ENCODE results near the gene ZNF627. TPM values are rescaled to one million over a fixed set of nuclear protein-coding genes. Genes with fewer than 3 reads are reported as not detected.

Gene ZNF627
- 18.4 TPM for total RNA-seq
- 13.7 TPM for polyA plus RNA-seq
- long read RNA-seq, donor 1, result 0 reads
- long read RNA-seq, donor 2, transcript ZNF627-201 (4 exons, 2,840 nt), result major isoform, 5 of 6 reads
- long read RNA-seq, donor 2, partial matches to known transcripts, result 0 of 6 reads
- long read RNA-seq, donor 2, other reads (novel, unspliced or antisense), result 0 of 6 reads
- long read RNA-seq, donor 3, transcript ZNF627-201 (4 exons, 2,840 nt), result major isoform, 6 of 6 reads
- long read RNA-seq, donor 3, partial matches to known transcripts, result 0 of 6 reads
- long read RNA-seq, donor 3, other reads (novel, unspliced or antisense), result 0 of 6 reads
- long read RNA-seq, donor 4, partial matches to known transcripts, result 0 of 2 reads
- long read RNA-seq, donor 4, other reads (novel, unspliced or antisense), result 0 of 2 reads
- long read RNA-seq, donor 5, transcript ZNF627-201 (4 exons, 2,840 nt), result major isoform, 6 of 6 reads
- long read RNA-seq, donor 5, partial matches to known transcripts, result 0 of 6 reads
- long read RNA-seq, donor 5, other reads (novel, unspliced or antisense), result 0 of 6 reads
- long read RNA-seq, donor 6, transcript ZNF627-201 (4 exons, 2,840 nt), result major isoform, 5 of 5 reads
- long read RNA-seq, donor 6, partial matches to known transcripts, result 0 of 5 reads
- long read RNA-seq, donor 6, other reads (novel, unspliced or antisense), result 0 of 5 reads
- long read RNA-seq, donor 7, transcript ZNF627-201 (4 exons, 2,840 nt), result major isoform, 5 of 5 reads
- long read RNA-seq, donor 7, partial matches to known transcripts, result 0 of 5 reads
- long read RNA-seq, donor 7, other reads (novel, unspliced or antisense), result 0 of 5 reads
- long read RNA-seq, donor 8, partial matches to known transcripts, result 0 of 4 reads
- long read RNA-seq, donor 8, other reads (novel, unspliced or antisense), result 0 of 4 reads
- long read RNA-seq, donor 9, result 0 reads
- long read RNA-seq, donor 10, partial matches to known transcripts, result 0 of 3 reads
- long read RNA-seq, donor 10, other reads (novel, unspliced or antisense), result 0 of 3 reads

DNA sequence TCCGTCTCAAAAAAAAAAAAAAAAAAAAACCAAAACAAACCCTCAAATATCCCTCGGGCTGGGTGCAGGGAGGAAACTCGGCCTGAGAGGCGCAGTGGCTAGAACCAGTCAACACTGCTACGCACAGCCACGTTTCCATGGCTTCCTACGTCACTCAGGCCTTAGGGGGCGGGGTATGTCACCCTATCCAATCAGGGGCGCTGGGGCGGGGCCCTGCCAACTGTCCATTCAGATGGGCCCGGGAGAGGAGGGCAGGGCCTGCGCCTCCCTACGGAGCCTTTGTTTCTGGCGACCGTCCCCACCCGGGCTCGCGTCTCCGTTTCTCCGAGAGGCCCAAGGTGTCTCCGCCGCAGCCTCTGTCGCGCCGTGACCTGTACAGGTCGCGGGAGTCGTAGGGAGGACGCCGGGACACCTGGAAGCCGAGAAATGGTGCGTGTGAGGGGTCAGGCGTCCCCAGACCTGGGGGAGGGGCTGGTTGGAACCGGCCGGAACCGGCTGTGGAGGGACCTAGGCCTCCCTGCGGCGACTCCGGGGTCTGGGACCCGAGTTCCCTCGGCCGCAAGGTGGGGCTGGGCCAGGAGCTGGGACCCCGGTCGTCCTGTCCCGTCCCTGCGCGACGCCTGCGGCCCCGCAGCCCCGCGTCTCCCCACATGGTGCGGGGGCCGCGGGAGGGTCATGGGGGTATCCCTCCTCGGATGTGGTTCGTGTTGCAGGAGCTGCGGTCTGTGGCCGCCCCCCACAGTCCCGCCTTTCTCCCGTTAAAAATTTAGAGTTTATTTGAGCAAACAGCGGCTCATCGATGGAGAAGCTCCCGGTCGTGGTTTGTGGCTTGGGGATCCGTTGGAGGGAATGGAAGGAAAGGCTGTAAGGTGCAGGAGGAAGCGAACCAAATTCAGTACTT is at the start of gene ZNF627:
Gene ZNF627 (plus strand): TSS at position 282 of the 901 bp plus-strand sequence. CDS start 145 bp downstream, at position 427.
- DNase-seq (ENCODE audit: low read depth in 6 of 9, low spot score in 9 of 9), result peak; percentile 91 to 98 (median 96)
- H3K27ac ChIP-seq (ENCODE audit: low read depth in 1 of 2, low read length in 1 of 2), result peak within 1 kb of the TSS; percentile 94 to 96

DNA sequence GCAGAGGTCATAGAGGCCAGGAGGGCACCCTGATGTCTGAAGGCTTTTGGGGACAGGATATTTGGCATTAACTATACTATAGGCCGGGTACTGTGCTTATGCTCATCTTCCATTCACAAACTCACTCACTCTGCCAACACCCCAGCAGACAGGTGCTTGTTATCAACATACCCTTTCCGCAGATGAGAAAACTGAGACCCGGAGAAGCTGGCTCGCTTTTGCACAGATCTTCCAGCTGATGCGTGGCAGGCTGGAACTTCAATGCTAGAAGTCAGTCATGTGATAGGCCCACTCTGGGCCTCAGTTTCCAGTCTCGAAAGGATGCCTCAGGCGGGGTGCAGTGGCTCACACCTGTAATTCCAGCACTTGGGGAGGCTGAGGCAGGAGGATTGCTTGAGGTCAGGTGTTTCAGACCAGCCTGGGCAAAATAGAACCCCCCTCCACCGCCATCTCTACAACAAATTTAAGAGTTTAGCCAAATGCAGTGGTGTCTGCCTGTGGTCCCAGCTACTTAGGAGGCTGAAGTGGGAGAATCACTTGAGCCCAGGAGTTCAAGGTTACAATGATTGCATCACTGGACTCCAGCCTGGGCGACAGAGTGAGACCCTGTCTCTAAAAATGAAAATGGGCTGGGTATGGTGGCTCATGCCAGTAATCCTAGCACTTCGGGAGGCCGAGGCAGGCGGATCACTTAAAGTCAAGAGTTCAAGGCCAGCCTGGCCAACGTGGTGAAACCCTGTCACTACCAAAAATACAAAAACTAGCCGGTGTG is 49.2 kb upstream of the ZNF627 start:
- Histone ChIP-seq H3K27ac (ENCODE audit: low read depth in 1 of 2, low read length in 1 of 2) (no peak overlapping the region), H3K36me3 (ENCODE audit: control insufficient read depth in 2 of 2, insufficient read depth in 2 of 2, low read length in 1 of 2) (peaks cover 12 to 15% of the 10 kb centered on the region in 2 donors), H3K9me3 (ENCODE audit: control insufficient read depth in 2 of 2, insufficient read depth in 1 of 2, low read length in 1 of 2) (peaks cover 0 to 5% of the 10 kb centered on the region in 2 donors), H3K27me3 (ENCODE audit: control insufficient read depth in 2 of 2, insufficient read depth in 1 of 2, low read length in 1 of 2) (no peaks in the 10 kb centered on the region), H3K4me3 (ENCODE audit: low read length in 2 of 2) (no peak overlapping the region), H3K4me1 (ENCODE audit: control insufficient read depth in 2 of 2, insufficient read depth in 2 of 2, low read length in 2 of 2) (peaks cover 0 to 12% of the 10 kb centered on the region in 2 donors)
- DNase-seq (ENCODE audit: low read depth in 6 of 9, low spot score in 9 of 9), result no peak
- 96% methylated on average over 14 of the region's 14 CpGs for WGBS

More for the DNA sequence above, at the start of gene ZNF627:
- H3K27me3 ChIP-seq (ENCODE audit: control insufficient read depth in 2 of 2, insufficient read depth in 1 of 2, low read length in 1 of 2), result no peaks in the 10 kb centered on the region
- under 1% methylated on average over 67 of the region's 67 CpGs for WGBS
- peak within 1 kb of the TSS; percentile 95 to 99 for H3K4me3 ChIP-seq (ENCODE audit: low read length in 2 of 2)
- no peaks in the 10 kb centered on the region for H3K36me3 ChIP-seq (ENCODE audit: control insufficient read depth in 2 of 2, insufficient read depth in 2 of 2, low read length in 1 of 2)
- H3K4me1 ChIP-seq (ENCODE audit: control insufficient read depth in 2 of 2, insufficient read depth in 2 of 2, low read length in 2 of 2), result peaks cover 7 to 10% of the 10 kb centered on the region in 2 donors
- H3K9me3 ChIP-seq (ENCODE audit: control insufficient read depth in 2 of 2, insufficient read depth in 1 of 2, low read length in 1 of 2), result no peaks in the 10 kb centered on the region

DNA sequence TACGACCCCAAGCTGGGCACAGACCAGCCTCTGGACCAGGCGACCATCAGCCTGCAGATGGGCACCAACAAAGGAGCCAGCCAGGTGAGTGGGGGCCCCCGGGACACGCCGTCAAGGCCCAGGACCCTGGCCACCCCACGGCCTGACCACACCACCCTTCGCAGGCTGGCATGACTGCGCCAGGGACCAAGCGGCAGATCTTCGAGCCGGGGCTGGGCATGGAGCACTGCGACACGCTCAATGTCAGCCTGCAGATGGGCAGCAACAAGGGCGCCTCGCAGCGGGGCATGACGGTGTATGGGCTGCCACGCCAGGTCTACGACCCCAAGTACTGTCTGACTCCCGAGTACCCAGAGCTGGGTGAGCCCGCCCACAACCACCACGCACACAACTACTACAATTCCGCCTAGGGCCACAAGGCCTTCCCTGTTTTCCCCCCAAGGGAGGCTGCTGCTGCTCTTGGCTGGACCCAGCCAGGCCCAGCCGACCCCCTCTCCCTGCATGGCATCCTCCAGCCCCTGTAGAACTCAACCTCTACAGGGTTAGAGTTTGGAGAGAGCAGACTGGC is 47.8 kb upstream of the ZNF627 start:
- peaks cover 25 to 26% of the 10 kb centered on the region in 2 donors for H3K36me3 ChIP-seq (ENCODE audit: control insufficient read depth in 2 of 2, insufficient read depth in 2 of 2, low read length in 1 of 2)
- no peak overlapping the region for H3K4me3 ChIP-seq (ENCODE audit: low read length in 2 of 2)
- H3K4me1 ChIP-seq (ENCODE audit: control insufficient read depth in 2 of 2, insufficient read depth in 2 of 2, low read length in 2 of 2), result peaks cover 3 to 26% of the 10 kb centered on the region in 2 donors
- peaks cover 0 to 12% of the 10 kb centered on the region in 2 donors for H3K9me3 ChIP-seq (ENCODE audit: control insufficient read depth in 2 of 2, insufficient read depth in 1 of 2, low read length in 1 of 2)
- no peak for DNase-seq (ENCODE audit: low read depth in 6 of 9, low spot score in 9 of 9)
- WGBS, result 97% methylated on average over 24 of the region's 24 CpGs
- no peaks in the 10 kb centered on the region for H3K27me3 ChIP-seq (ENCODE audit: control insufficient read depth in 2 of 2, insufficient read depth in 1 of 2, low read length in 1 of 2)
- no peak overlapping the region for H3K27ac ChIP-seq (ENCODE audit: low read depth in 1 of 2, low read length in 1 of 2)

DNA sequence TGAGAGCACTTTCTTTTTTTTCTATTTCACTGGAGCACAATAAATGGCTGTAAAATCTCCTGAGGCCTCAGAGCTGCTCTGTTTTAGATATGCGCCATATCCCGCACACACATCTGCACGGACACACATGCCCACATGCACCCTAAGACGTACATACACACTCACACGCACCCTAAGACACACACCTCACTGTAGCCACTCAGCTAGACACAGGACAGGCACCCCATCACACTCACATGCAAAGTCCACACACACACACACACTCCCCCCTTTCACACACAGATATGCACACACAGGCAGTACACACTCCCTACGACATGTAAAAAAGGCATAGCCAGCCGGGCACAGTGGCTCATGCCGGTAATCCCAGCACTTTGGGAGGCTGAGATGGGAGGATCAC is 47.0 kb upstream of the ZNF627 start:
- Histone ChIP-seq H3K36me3 (ENCODE audit: control insufficient read depth in 2 of 2, insufficient read depth in 2 of 2, low read length in 1 of 2) (peaks cover 26 to 27% of the 10 kb centered on the region in 2 donors), H3K9me3 (ENCODE audit: control insufficient read depth in 2 of 2, insufficient read depth in 1 of 2, low read length in 1 of 2) (peaks cover 0 to 12% of the 10 kb centered on the region in 2 donors), H3K27ac (ENCODE audit: low read depth in 1 of 2, low read length in 1 of 2) (no peak overlapping the region), H3K4me1 (ENCODE audit: control insufficient read depth in 2 of 2, insufficient read depth in 2 of 2, low read length in 2 of 2) (peaks cover 3 to 28% of the 10 kb centered on the region in 2 donors), H3K4me3 (ENCODE audit: low read length in 2 of 2) (no peak overlapping the region), H3K27me3 (ENCODE audit: control insufficient read depth in 2 of 2, insufficient read depth in 1 of 2, low read length in 1 of 2) (no peaks in the 10 kb centered on the region)
- no peak for DNase-seq (ENCODE audit: low read depth in 6 of 9, low spot score in 9 of 9)
- WGBS, result 97% methylated on average over 8 of the region's 8 CpGs

DNA sequence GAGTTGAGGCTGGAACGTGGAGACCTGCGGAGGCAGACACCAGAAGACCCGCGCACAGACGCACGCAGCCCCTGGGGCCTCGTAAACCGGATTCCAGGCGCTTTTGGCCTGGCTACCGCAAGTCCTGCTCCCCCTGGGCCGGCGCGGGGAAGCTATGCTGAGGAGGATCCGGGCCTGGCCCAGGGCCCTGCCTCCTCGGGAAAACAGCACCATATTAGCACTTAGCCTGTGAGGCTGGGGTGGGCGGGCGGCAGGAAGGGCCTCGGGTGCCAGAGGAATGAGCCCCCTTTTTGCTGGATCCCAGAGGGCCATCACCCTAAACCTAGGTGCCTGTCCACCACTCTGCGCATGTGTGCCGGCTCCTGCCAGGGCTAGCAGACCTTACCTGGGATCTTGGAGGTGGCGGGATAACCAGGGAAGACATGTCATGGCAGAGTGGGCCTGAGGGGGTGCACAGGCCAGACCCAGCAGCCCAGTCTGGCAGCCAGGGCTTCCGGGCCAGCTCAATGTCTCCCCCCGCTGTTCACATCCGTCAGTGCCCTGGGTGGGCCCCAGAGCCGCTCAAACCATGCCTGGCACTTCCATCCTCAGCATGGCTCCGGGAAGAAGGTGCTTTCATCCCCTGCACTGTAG is 45.6 kb upstream of the ZNF627 start:
- no peak for DNase-seq (ENCODE audit: low read depth in 6 of 9, low spot score in 9 of 9)
- H3K4me1 ChIP-seq (ENCODE audit: control insufficient read depth in 2 of 2, insufficient read depth in 2 of 2, low read length in 2 of 2), result peaks cover 3 to 28% of the 10 kb centered on the region in 2 donors
- H3K4me3 ChIP-seq (ENCODE audit: low read length in 2 of 2), result no peak overlapping the region
- H3K27ac ChIP-seq (ENCODE audit: low read depth in 1 of 2, low read length in 1 of 2), result no peak overlapping the region
- peaks cover 26 to 33% of the 10 kb centered on the region in 2 donors for H3K36me3 ChIP-seq (ENCODE audit: control insufficient read depth in 2 of 2, insufficient read depth in 2 of 2, low read length in 1 of 2)
- H3K9me3 ChIP-seq (ENCODE audit: control insufficient read depth in 2 of 2, insufficient read depth in 1 of 2, low read length in 1 of 2), result peaks cover 0 to 12% of the 10 kb centered on the region in 2 donors
- 94% methylated on average over 26 of the region's 26 CpGs for WGBS
- H3K27me3 ChIP-seq (ENCODE audit: control insufficient read depth in 2 of 2, insufficient read depth in 1 of 2, low read length in 1 of 2), result no peaks in the 10 kb centered on the region

DNA sequence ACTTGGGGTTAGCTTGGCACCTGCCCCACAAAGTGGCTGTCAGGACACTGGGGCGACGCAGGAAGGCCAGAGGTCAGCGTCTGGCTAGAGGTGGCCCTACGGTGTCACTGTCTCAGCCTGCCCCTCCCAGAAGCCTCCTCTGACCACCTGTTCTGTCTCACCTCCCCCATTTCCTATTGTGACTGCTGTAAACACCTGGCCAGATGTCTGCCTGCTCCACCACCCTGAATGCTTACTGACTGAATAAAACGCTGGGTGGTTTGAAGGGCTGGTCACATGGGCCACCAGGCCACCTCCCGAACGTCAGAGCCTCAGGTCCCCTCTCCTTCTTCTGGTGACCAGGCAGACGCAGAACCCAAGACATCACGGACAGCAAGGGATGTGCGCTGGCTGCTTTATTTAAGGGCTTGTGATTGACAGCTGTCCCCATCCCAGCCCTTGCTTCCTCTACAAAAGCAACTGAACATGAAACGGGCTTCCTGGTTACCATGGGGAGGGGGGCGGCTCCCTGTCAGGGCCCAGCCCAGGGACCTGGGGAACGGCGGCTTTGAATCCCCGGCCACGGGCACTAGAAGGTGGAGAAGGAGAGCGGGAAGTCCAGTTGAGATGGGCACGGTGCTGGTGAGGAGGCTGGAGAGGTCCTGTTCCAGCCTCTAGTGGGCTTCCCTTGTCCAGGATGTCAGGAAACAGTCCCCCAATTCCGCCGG is 44.5 kb upstream of the ZNF627 start:
- peak in 1 of 9 donors; percentile 39 for DNase-seq (ENCODE audit: low read depth in 6 of 9, low spot score in 9 of 9)
- Histone ChIP-seq H3K9me3 (ENCODE audit: control insufficient read depth in 2 of 2, insufficient read depth in 1 of 2, low read length in 1 of 2) (peaks cover 0 to 12% of the 10 kb centered on the region in 2 donors), H3K27me3 (ENCODE audit: control insufficient read depth in 2 of 2, insufficient read depth in 1 of 2, low read length in 1 of 2) (no peaks in the 10 kb centered on the region), H3K27ac (ENCODE audit: low read depth in 1 of 2, low read length in 1 of 2) (peak overlapping the region in 1 of 2 donors; percentile 73), H3K4me3 (ENCODE audit: low read length in 2 of 2) (no peak overlapping the region), H3K36me3 (ENCODE audit: control insufficient read depth in 2 of 2, insufficient read depth in 2 of 2, low read length in 1 of 2) (peaks cover 26 to 33% of the 10 kb centered on the region in 2 donors), H3K4me1 (ENCODE audit: control insufficient read depth in 2 of 2, insufficient read depth in 2 of 2, low read length in 2 of 2) (peaks cover 4 to 34% of the 10 kb centered on the region in 2 donors)
- WGBS, result 91% methylated on average over 20 of the region's 20 CpGs

DNA sequence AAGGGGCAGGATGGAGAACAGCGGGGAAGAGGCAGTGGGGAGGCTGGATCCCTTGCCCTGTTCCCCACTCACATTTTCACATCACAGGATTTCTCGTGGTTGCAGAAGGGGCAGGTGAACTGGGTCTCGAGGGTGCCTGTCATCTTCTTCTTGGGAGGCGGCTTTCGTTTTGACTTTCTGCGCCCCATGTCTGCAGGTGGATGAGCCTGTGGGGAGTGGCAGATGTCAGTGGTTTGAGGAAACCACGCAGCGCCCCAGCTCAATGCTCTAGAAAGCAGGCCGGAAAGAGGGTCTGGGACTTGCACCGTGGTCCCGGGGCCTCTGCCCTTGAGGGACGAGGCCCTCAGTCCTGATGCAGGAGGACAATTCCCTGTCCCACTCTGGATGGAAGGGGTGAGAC is 43.1 kb upstream of the ZNF627 start:
- peaks cover 26 to 33% of the 10 kb centered on the region in 2 donors for H3K36me3 ChIP-seq (ENCODE audit: control insufficient read depth in 2 of 2, insufficient read depth in 2 of 2, low read length in 1 of 2)
- peak overlapping the region; percentile 1 to 64 for H3K27ac ChIP-seq (ENCODE audit: low read depth in 1 of 2, low read length in 1 of 2)
- no peaks in the 10 kb centered on the region for H3K27me3 ChIP-seq (ENCODE audit: control insufficient read depth in 2 of 2, insufficient read depth in 1 of 2, low read length in 1 of 2)
- H3K4me1 ChIP-seq (ENCODE audit: control insufficient read depth in 2 of 2, insufficient read depth in 2 of 2, low read length in 2 of 2), result peaks cover 12 to 43% of the 10 kb centered on the region in 2 donors
- WGBS, result 36% methylated on average over 12 of the region's 12 CpGs
- H3K9me3 ChIP-seq (ENCODE audit: control insufficient read depth in 2 of 2, insufficient read depth in 1 of 2, low read length in 1 of 2), result peaks cover 0 to 12% of the 10 kb centered on the region in 2 donors
- peak in 3 of 9 donors; percentile 38 to 77 (median 50) for DNase-seq (ENCODE audit: low read depth in 6 of 9, low spot score in 9 of 9)
- H3K4me3 ChIP-seq (ENCODE audit: low read length in 2 of 2), result no peak overlapping the region
